Smooth muscle cell (in vitro differentiated cells): ENCODE measurements around the gene MCEE. TPM values are rescaled to one million over a fixed set of nuclear protein-coding genes. Genes with fewer than 3 reads are reported as not detected.

ENCODE experiments used
- polyA plus RNA-seq: library from polyadenylated mRNA; unstranded; fragments of >200 nt; fragmentation: Nextera tagmentation; extraction: Ambion mirVana; gene quantifications from 2 replicates; pipeline ENCODE4 v1.2.1, GENCODE V29; 2016
- small RNA-seq: library from RNA; depleted of rRNA; stranded (forward); fragments of <200 nt; gene quantifications from one replicate; pipeline ENCODE3, GENCODE V24; 2014
- total RNA-seq: library from RNA; depleted of rRNA; stranded (reverse); fragments of >200 nt; gene quantifications from 2 replicates; pipeline ENCODE4 v1.2.3, GENCODE V29; 2014

The MCEE gene
- total and polyA plus RNA-seq, 2 experiments from 2014 or later, result 38.4 to 53.9 TPM

Small RNAs within 50 kb of the gene (small RNA-seq; reads per million reads assigned to genes)
- not detected for gene AC007881.1

Other genes starting within 250 kb of the MCEE start
- 0.81 and 1.3 TPM in 2 replicates for gene VAX2, start 229.7 kb downstream of the MCEE start, total RNA-seq
- 1.9 and 3.3 TPM in 2 replicates for gene VAX2, start 229.7 kb downstream of the MCEE start, polyA plus RNA-seq
- not detected in 2 replicates for gene ATP6V1B1, start 194.3 kb downstream of the MCEE start, total RNA-seq
- 0.59 and 2.0 TPM in 2 replicates for gene ATP6V1B1, start 194.3 kb downstream of the MCEE start, polyA plus RNA-seq
- gene ANKRD53, start 151.6 kb downstream of the MCEE start, total RNA-seq, result 1.9 TPM in 1 of 2 replicates, not detected in the other
- gene ANKRD53, start 151.6 kb downstream of the MCEE start, polyA plus RNA-seq, result 1.3 and 1.7 TPM in 2 replicates
- gene TEX261, start 135.4 kb downstream of the MCEE start, total RNA-seq, result 35.2 and 43.5 TPM in 2 replicates
- 28.7 and 29.3 TPM in 2 replicates for gene TEX261, start 135.4 kb downstream of the MCEE start, polyA plus RNA-seq
- gene NAGK, start 61.6 kb downstream of the MCEE start, total RNA-seq, result 105 and 116 TPM in 2 replicates
- gene NAGK, start 61.6 kb downstream of the MCEE start, polyA plus RNA-seq, result 135 and 191 TPM in 2 replicates
- gene MPHOSPH10, start 405 bp upstream of the MCEE start, total RNA-seq, result 29.2 and 49.8 TPM in 2 replicates
- 27.3 and 29.4 TPM in 2 replicates for gene MPHOSPH10, start 405 bp upstream of the MCEE start, polyA plus RNA-seq
- 1.7 and 2.4 TPM in 2 replicates for gene PAIP2B, start 96.9 kb upstream of the MCEE start, total RNA-seq
- 0.89 and 1.2 TPM in 2 replicates for gene PAIP2B, start 96.9 kb upstream of the MCEE start, polyA plus RNA-seq
- gene ZNF638, start 201.6 kb upstream of the MCEE start, total RNA-seq, result 146 and 159 TPM in 2 replicates
- 39.6 and 44.8 TPM in 2 replicates for gene ZNF638, start 201.6 kb upstream of the MCEE start, polyA plus RNA-seq